ENCODE data around the gene GDPD5.

DNA sequence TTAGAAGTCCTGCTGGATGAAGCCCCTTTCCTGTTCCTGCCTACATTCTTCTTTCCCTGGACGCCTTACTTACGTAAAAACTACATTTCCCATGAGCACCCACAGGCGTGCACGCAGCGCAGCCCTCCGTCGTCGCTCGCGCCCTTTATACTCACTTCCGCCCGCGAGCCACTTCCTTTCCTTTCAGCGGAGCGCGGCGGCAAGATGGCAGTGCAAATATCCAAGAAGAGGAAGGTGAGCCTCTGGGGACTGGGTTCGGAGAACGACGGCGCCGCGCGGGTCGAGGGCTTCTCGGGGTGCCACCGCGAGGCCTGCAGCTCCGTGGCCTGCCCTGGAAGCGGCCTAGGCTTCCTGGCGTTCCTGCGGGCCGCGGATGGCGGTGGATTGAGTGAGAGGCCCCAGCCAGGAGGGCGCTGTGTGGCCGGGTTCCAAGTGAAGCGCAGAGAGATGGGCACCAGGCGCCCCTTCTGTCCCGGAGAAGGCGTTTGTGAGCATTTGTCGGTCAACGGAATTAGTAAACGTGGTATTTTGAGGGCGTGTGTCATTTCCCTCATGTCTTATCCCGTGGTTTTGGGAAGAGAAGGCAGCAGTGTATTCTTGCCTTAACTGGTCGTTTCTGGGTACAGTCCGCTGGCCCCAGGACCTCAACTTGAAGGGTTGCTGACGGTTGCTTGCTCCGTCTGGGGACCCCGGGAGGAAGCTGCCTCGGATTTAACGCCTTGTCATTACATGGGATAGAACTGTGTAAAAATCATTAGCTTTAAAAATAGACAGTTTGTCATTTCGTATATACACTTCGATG, 126.2 kb downstream of the GDPD5 start, which contains the start of gene RPS3:
- TF ChIP-seq ZFX (IDR thresholded peaks at IDR 0.05), result peak; percentile 94
- TF ChIP-seq, protein P1, sequence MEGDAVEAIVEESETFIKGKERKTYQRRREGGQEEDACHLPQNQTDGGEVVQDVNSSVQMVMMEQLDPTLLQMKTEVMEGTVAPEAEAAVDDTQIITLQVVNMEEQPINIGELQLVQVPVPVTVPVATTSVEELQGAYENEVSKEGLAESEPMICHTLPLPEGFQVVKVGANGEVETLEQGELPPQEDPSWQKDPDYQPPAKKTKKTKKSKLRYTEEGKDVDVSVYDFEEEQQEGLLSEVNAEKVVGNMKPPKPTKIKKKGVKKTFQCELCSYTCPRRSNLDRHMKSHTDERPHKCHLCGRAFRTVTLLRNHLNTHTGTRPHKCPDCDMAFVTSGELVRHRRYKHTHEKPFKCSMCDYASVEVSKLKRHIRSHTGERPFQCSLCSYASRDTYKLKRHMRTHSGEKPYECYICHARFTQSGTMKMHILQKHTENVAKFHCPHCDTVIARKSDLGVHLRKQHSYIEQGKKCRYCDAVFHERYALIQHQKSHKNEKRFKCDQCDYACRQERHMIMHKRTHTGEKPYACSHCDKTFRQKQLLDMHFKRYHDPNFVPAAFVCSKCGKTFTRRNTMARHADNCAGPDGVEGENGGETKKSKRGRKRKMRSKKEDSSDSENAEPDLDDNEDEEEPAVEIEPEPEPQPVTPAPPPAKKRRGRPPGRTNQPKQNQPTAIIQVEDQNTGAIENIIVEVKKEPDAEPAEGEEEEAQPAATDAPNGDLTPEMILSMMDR (conservative IDR thresholded peaks at IDR 0.05), result no peak; the same call in 1 of the 2 replicates

Measured in C4-2B (cell line).